HepG2 (cell line): ENCODE measurements around the gene SLC26A4. TPM values are rescaled to one million over a fixed set of nuclear protein-coding genes. Genes with fewer than 3 reads are reported as not detected.

Experiments
- ATAC-seq: fragments of 200-7000 bp; cut with Tn5 transposase; 3 replicates; pipeline ENCODE4 v1.9.1; 2020; ENCODE audit warnings: mild to moderate bottlenecking, moderate library complexity
- BruUV-seq: library from RNA; stranded (reverse); fragments of 400-500 nt; replicated peaks from 2 replicates; lab custom pipeline; 2021; lab: Mats Ljungman, UMichigan
- CTCF ChIA-PET: fragments of 300-600 bp; formaldehyde crosslinking; extraction: SDS; loops from one replicate; lab custom pipeline; 2021; ENCODE audit warnings: low total read pairs, inconsistent platforms, low intra/inter-chr PET ratio; lab: Yijun Ruan, JAX
- POLR2A ChIA-PET: fragments of 350-600 bp; sonication (Branson Sonifier 250); formaldehyde crosslinking; loops from one replicate; lab custom pipeline; 2020; ENCODE audit warnings: antibody characterized with exemption, inconsistent platforms; lab: Yijun Ruan, JAX
- DNase-seq: peaks from one replicate; pipeline ENCODE4 v3.0.0-alpha.2; 2015; ENCODE audit warnings: low spot score
- FAIRE-seq: peaks from 3 replicates; lab custom pipeline; 2011; peaks lifted over from hg19 to GRCh38; lab: Jason Lieb, UNC
- H2AFZ ChIP-seq: one replicate; pipeline ENCODE4 v1.6.1; 2011; ENCODE audit warnings: low read length, inconsistent platforms
- H3K27ac ChIP-seq: fragments of 300-600 bp; 3 replicates; pipeline ENCODE4 v1.8.0; 2011; ENCODE audit warnings: mixed run types, mild to moderate bottlenecking, mixed read lengths, low read length, inconsistent platforms; ENCODE audit not compliant: insufficient read depth; ENCODE audit errors: extremely low read length
- H3K27me3 ChIP-seq, 2 experiments: fragments of 200-600 bp in 1 of 2; 2 replicates in 1 of 2; 3 replicates in 1 of 2; pipeline versions ENCODE4 v1.6.0 to v1.8.0; 2011; ENCODE audit warnings: low read length in 2 of 2, mild to moderate bottlenecking in 2 of 2, moderate library complexity in 2 of 2, inconsistent platforms in 1 of 2; ENCODE audit not compliant: insufficient read depth in 2 of 2, control insufficient read depth in 1 of 2
- H3K36me3 ChIP-seq, 2 experiments: fragments of 200-600 bp in 1 of 2; replicated peaks in 1 of 2; 2 replicates in 1 of 2; 3 replicates in 1 of 2; pipeline versions ENCODE4 v1.5.1 to v1.8.0; 2011; ENCODE audit warnings: low read length in 2 of 2, inconsistent platforms in 1 of 2; ENCODE audit not compliant: insufficient read depth in 2 of 2, control insufficient read depth in 1 of 2
- H3K4me1 ChIP-seq: 2 replicates; pipeline ENCODE4 v1.5.1; 2012; ENCODE audit warnings: low read length, inconsistent platforms; ENCODE audit not compliant: insufficient read depth
- H3K4me2 ChIP-seq: 2 replicates; pipeline ENCODE4 v1.6.0; 2011; ENCODE audit warnings: low read depth, low read length, inconsistent platforms
- H3K4me3 ChIP-seq, 3 experiments: fragments of 200-600 bp in 1 of 3; sonication (generic), shearing (Covaris generic) in 1 of 3; replicated peaks in 1 of 3; 2 replicates each; pipeline ENCODE4 v1.5.1; 2011 to 2016; ENCODE audit warnings: low read length in 3 of 3, inconsistent platforms in 2 of 3, low read depth in 2 of 3, mild to moderate bottlenecking in 2 of 3, control low read depth in 1 of 3, mixed read lengths in 1 of 3; ENCODE audit not compliant: insufficient read depth in 1 of 3
- H3K79me2 ChIP-seq: one replicate; pipeline ENCODE4 v1.6.1; 2011; ENCODE audit warnings: low read length, inconsistent platforms; ENCODE audit not compliant: insufficient read depth
- H3K9ac ChIP-seq: 2 replicates; pipeline ENCODE4 v1.6.0; 2011; ENCODE audit warnings: mild to moderate bottlenecking, low read depth, low read length, inconsistent platforms; ENCODE audit not compliant: insufficient read depth
- H3K9me3 ChIP-seq: 2 replicates; pipeline ENCODE4 v1.5.1; 2012; ENCODE audit warnings: mild to moderate bottlenecking, low read length
- H4K20me1 ChIP-seq: 2 replicates; pipeline ENCODE4 v1.6.0; 2011; ENCODE audit warnings: inconsistent platforms, mild to moderate bottlenecking, low read length, moderate library complexity; ENCODE audit not compliant: insufficient read depth
- CTCF ChIP-seq: sonication (generic); formaldehyde crosslinking; IDR thresholded peaks from 2 replicates; pipeline ENCODE4 v1.5.0; 2020; ENCODE audit warnings: mild to moderate bottlenecking, missing genetic modification reagents, moderate library complexity
- KLF12 ChIP-seq: sonication (generic); formaldehyde crosslinking; IDR thresholded peaks from 2 replicates; pipeline ENCODE4 v1.4.0; 2020; ENCODE audit warnings: missing genetic modification reagents, borderline replicate concordance
- MAF1 ChIP-seq: sonication (generic); formaldehyde crosslinking; IDR thresholded peaks from 2 replicates; pipeline ENCODE4 v1.5.0; 2020; ENCODE audit warnings: missing genetic modification reagents, borderline replicate concordance
- MIXL1 ChIP-seq: IDR thresholded peaks from 2 replicates; pipeline ENCODE4 v1.6.1; 2016
- RBM22 ChIP-seq: fragments of 200-400 bp; formaldehyde crosslinking; optimal IDR thresholded peaks from 2 replicates; pipeline ENCODE3; 2017; ENCODE audit warnings: mild to moderate bottlenecking, low read length, moderate library complexity
- RXRB ChIP-seq: IDR thresholded peaks from 2 replicates; pipeline ENCODE4 v1.6.1; 2016; ENCODE audit warnings: borderline replicate concordance, missing genetic modification reagents, missing compliant biosample characterization
- SOX5 ChIP-seq: IDR thresholded peaks from 2 replicates; pipeline ENCODE4 v1.6.1; 2016; ENCODE audit warnings: borderline replicate concordance
- STAG1 ChIP-seq: sonication (generic); formaldehyde crosslinking; IDR thresholded peaks from 2 replicates; pipeline ENCODE4 v1.4.0; 2020; ENCODE audit warnings: missing genetic modification reagents
- ZNF746 ChIP-seq: sonication (generic); formaldehyde crosslinking; IDR thresholded peaks from 2 replicates; pipeline ENCODE4 v1.8.0; 2022; ENCODE audit warnings: mild to moderate bottlenecking, missing genetic modification reagents
- ZNF761 ChIP-seq: sonication (generic); formaldehyde crosslinking; conservative IDR thresholded peaks from 2 replicates; pipeline ENCODE4 v1.4.0; 2020; ENCODE audit warnings: mild to moderate bottlenecking, missing genetic modification reagents
- WGBS: methylation state at CpG from one replicate; pipeline ENCODE4 v1.1.6; 2017; ENCODE audit warnings: low lambda C conversion rate; 5-methylcytosine and 5-hydroxymethylcytosine counted together
- in situ Hi-C: cut with HindIII; loops from 2 replicates; pipeline ENCODE4 v1.10.0; 2017; ENCODE audit warnings: low pct_unique_long_range_greater_than_20kb; ENCODE audit not compliant: extremely low pct_ligation_motif_present
- intact Hi-C: fragments of 100-400 bp; cut with micrococcal nuclease; formaldehyde crosslinking; loops from one replicate; pipeline ENCODE4 v1.10.0; 2022; ENCODE audit not compliant: unreplicated experiment
- polyA plus RNA-seq, 8 experiments: library from polyadenylated mRNA; depleted of rRNA in 3 of 8; stranded (reverse) in 7 of 8; unstranded in 1 of 8; fragments of >200 nt; fragmentation: Illumina TruSeq in 4 of 8; extraction: Trizol in 4 of 8; gene quantifications; 2 replicates each; pipeline versions ENCODE4 v1.2.1 to v1.2.3, GENCODE V29; 2011 to 2016; ENCODE audit warnings: low read depth in 4 of 8, missing spikeins in 1 of 8, mixed read lengths in 1 of 8; ENCODE audit not compliant: insufficient read depth in 1 of 8
- total RNA-seq, 5 experiments: library from RNA; depleted of rRNA; stranded (reverse); fragments of >200 nt; fragmentation: Illumina TruSeq; extraction: Trizol; gene quantifications; 2 replicates each; pipeline ENCODE4 v1.2.3, GENCODE V29; 2016; ENCODE audit warnings: low read depth in 1 of 5
- TF ChIP-seq, protein P1 (sequence below): sonication (generic); formaldehyde crosslinking; IDR thresholded peaks from 2 replicates; pipeline ENCODE4 v1.5.0; 2020; ENCODE audit warnings: mild to moderate bottlenecking, missing genetic modification reagents

Gene SLC26A4
- total and polyA plus RNA-seq, 2 of the 13 experiments (the other 11 are each of a cell fraction or from before 2014, with no cell fraction given), result 0.08 to 0.11 TPM

- no peak overlapping the region for H3K9ac ChIP-seq
- peaks cover 5 to 40% of the 10 kb centered on the region in 2 experiments for H3K36me3 ChIP-seq
- H3K9me3 ChIP-seq, result no peaks in the 10 kb centered on the region
- no peaks in the 10 kb centered on the region for H3K27me3 ChIP-seq
- 99% methylated on average over 7 of the region's 7 CpGs for WGBS
- peaks cover 18% of the 10 kb centered on the region for H3K4me1 ChIP-seq
- H3K4me3 ChIP-seq, result no peak overlapping the region
- intact Hi-C loops (no loop called here), in situ Hi-C loops (no loop called here)
- no peak overlapping the region for H3K4me2 ChIP-seq
- ChIA-PET CTCF (no interaction called here), POLR2A (no interaction called here)
- peaks cover 7% of the 10 kb centered on the region; the same call in 1 of the 2 replicates for H4K20me1 ChIP-seq
- peaks cover 30% of the 10 kb centered on the region for H3K79me2 ChIP-seq
- ATAC-seq, result no peak
- no peak overlapping the region for H3K27ac ChIP-seq
- no TSS peak for BruUV-seq
- no peak for DNase-seq
- no peak for FAIRE-seq
- no peak for TF ChIP-seq ZNF746
- no peak for TF ChIP-seq MAF1 (CRISPR knock-in tag)
- TF ChIP-seq MIXL1 (CRISPR knock-in tag), result no peak
- peak; percentile 11 for TF ChIP-seq RBM22
- no peak overlapping the region for H2AFZ ChIP-seq
These were observed 90.5 kb downstream of the SLC26A4 start for GRCh38 chr7:107751113-107751512.

DNA sequence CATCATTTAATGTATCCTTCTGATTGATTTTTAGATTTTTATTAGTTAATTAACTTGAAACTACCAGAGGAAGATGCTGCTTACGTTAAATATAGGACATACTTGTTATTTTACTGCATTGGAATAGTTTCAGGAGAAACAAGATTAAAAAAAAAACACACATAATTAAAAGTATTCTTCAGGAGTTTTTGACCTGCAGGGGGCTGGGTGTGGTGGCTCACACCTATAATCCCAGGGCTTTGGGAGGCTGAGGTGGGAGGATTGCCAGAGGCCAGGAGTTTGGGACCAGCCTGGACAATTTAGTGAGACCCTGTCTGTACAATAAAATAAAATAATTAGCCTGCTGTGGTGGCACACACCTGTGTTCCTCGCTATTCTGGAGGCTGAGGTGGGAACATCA lies 94.0 kb downstream of the SLC26A4 start:
- ATAC-seq, result no peak
- Histone ChIP-seq H3K27me3 (no peaks in the 10 kb centered on the region), H3K4me3 (no peak overlapping the region), H3K27ac (no peak overlapping the region), H4K20me1 (no peaks in the 10 kb centered on the region), H3K9me3 (no peaks in the 10 kb centered on the region), H3K4me1 (no peaks in the 10 kb centered on the region), H3K36me3 (peaks cover 10 to 60% of the 10 kb centered on the region in 2 experiments), H2AFZ (no peak overlapping the region), H3K79me2 (no peaks in the 10 kb centered on the region), H3K4me2 (no peak overlapping the region), H3K9ac (no peak overlapping the region)
- 95% methylated on average over 2 of the region's 2 CpGs for WGBS
- DNase-seq, result no peak
- CTCF ChIA-PET, result interaction anchor here (1.1 kb wide), 1 partner anchor 119 kb away, joined by 5 read pairs; no protein-coding TSS in a partner anchor
- POLR2A ChIA-PET, result no interaction called here
- intact Hi-C loops (no loop called here), in situ Hi-C loops (no loop called here)
- BruUV-seq, result no TSS peak
- FAIRE-seq, result no peak
- no peak for TF ChIP-seq ZNF746
- no peak for TF ChIP-seq RXRB (CRISPR knock-in tag)
- peak; percentile 17; the same call in 1 of the 2 replicates for TF ChIP-seq STAG1 (CRISPR knock-in tag)
- peak; percentile 73; the same call in 1 of the 2 replicates for TF ChIP-seq KLF12 (CRISPR knock-in tag)
- TF ChIP-seq CTCF (CRISPR knock-in tag), result 0 out of 2 replicates have a peak, but pooled peaks have one; percentile 9
- TF ChIP-seq, protein P1, sequence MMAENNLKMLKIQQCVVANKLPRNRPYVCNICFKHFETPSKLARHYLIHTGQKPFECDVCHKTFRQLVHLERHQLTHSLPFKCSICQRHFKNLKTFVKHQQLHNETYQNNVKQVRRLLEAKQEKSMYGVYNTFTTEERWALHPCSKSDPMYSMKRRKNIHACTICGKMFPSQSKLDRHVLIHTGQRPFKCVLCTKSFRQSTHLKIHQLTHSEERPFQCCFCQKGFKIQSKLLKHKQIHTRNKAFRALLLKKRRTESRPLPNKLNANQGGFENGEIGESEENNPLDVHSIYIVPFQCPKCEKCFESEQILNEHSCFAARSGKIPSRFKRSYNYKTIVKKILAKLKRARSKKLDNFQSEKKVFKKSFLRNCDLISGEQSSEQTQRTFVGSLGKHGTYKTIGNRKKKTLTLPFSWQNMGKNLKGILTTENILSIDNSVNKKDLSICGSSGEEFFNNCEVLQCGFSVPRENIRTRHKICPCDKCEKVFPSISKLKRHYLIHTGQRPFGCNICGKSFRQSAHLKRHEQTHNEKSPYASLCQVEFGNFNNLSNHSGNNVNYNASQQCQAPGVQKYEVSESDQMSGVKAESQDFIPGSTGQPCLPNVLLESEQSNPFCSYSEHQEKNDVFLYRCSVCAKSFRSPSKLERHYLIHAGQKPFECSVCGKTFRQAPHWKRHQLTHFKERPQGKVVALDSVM, result peak; percentile 38; the same call in 1 of the 2 replicates
- no peak for TF ChIP-seq SOX5 (CRISPR knock-in tag)
- no peak for TF ChIP-seq ZNF761 (CRISPR knock-in tag)
